ENCODE data around the gene LRIT3.

LRIT3 gene, protein sequence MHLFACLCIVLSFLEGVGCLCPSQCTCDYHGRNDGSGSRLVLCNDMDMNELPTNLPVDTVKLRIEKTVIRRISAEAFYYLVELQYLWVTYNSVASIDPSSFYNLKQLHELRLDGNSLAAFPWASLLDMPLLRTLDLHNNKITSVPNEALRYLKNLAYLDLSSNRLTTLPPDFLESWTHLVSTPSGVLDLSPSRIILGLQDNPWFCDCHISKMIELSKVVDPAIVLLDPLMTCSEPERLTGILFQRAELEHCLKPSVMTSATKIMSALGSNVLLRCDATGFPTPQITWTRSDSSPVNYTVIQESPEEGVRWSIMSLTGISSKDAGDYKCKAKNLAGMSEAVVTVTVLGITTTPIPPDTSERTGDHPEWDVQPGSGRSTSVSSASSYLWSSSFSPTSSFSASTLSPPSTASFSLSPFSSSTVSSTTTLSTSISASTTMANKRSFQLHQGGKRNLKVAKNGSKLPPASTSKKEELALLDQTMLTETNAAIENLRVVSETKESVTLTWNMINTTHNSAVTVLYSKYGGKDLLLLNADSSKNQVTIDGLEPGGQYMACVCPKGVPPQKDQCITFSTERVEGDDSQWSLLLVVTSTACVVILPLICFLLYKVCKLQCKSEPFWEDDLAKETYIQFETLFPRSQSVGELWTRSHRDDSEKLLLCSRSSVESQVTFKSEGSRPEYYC

DNA sequence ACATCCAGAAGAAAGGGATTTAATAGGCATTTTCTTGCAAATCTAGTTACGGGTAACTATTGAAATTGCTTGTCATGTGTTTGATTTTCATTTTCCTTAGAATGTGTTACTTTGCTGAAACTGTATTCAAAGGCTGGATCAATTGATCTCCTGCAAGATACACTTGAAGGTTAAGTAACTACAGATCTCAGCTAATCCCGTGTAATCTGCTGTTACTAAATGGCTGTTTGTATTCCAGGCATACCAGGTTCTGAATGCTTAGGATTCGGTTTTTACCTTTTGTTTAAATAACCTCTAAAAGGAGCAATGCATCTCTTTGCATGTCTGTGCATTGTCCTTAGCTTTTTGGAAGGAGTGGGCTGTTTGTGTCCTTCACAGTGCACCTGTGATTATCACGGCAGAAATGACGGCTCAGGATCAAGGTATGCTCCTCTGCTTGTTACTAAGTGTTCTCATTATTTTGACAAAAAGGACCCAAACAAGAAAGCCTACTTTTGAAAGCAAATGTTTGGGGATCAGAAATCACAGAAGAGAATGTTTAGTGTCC, at the start of gene LRIT3:
TSS of gene LRIT3 (plus strand) at position 212 of the 547 bp plus-strand sequence. CDS start at position 307, 95 bp downstream.
- no peak for DNase-seq

DNA sequence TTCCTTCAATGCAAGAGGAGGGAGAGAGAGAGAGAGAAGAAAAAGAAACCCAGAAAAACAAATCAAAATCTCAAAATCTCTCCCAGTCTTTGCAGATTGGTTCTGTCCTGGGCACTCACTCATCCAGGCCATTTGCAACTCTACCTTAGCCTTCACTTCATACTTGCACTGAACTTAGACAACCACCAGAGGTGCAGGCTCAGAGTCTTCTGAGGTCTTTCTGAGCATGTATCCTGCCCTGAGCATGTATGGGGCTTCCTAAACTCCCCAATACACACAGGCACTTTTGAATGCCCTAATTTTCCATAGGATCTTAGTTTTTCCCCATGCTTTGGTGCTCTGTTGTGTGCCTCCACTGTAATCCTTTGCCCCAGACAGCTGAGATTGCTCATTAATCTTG, 49.0 kb upstream of the LRIT3 start:
- no peak for DNase-seq

DNA sequence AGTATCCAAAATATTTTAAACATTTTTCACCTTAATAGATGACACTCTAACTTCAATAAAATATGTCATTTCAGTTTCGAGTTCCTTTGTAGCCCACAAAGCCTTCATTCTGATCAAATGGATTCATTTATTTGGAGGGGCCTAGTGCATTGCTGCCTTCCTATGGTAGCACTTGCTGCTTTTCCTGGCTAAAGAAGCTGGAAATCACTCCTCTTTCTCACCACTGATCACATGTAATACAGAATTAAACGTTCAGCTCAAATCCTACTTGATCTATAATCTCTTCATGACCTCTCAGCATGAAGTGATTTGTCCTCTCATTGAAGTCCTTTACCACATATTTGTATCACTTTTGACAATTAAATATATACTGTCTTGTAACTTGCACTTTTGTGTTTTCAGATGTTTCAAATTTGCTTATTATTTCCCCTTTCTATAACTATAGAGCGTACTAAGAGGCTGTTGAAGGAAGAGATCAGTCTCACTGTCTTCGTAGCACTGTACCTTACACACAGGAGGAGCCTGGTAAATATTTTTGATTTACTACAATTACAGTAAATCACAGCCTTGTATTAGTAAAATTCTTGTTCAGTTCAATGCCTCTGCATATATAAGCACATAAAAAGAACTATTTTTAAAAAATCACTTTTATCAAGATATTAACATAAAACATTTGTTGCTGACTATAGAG, 46.7 kb upstream of the LRIT3 start:
- DNase-seq = no peak

DNA sequence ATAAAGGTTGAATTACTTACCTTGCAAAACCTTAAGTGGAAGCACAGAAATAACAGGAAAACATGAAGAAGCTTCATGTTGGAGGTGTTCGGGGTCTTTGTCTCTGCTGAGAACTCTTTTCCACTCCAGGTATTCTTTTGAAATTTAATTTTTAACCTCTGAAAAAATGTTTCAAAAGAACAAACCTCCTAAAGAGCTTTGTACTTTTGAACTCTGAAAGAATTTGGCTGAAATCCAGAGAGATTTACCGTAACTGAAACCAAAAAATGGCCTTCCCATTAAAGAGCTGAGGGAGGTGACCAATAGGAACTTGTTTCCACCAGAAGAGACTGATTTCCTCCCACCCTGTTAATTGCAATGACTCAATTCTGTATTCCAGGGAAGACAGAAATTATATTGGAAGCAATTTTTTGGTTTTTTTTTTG, 46.0 kb upstream of the LRIT3 start, which contains the start of gene CFI:
TSS of gene CFI (minus strand) at position 105 of the 425 bp plus-strand sequence. CDS start at position 77, 28 bp downstream.
- no peak for DNase-seq

DNA sequence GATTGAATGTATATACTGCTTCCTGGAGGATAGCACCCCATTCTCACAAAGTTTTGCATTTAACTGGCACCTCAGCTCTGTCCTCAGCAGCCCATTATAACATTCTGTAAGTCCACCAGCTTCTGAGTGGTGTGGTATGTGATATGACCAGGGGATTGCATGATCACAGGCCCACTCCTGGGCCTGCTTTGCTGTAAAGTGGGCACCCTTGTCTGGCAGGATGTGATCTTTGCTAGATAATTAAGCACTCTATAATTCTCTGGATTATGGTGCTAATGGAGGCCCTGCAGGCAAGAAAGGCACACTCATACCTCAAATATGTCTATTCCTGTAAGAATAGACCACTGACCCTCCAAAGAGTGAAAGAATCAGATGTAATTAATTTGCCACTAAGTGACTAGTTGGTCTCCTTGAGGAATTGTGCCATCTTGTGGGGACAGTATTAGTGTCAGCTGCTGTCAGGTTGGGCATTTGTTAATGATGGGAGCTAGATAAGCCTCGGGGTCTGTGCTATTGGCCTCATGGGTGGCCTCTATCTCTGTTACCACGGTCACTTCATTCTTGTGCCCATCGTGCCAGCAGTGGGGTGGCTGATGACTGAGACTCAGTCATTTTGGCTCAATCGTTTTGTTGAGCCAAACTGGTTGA, 43.9 kb upstream of the LRIT3 start:
- DNase-seq = peak in 4 of 51 donors; percentile 1 to 12 (median 3)

DNA sequence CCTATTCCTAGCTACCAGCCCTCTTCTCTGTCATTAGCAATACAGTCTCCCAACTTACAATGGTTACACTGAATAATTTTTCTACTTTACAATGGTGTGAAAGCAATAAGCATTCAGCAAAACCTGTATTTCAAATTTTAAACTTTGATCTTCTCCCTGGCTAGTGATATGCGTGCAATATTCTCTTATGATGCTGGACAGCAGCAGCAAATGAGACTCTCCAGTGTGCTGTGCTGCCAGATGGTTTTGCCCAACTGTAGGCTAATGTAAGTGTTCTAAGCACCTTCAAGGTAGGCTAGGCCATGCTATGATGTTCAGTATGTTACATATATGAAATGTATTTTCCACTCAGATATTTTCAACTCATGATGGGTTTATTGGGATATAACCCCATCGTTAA, 38.3 kb upstream of the LRIT3 start:
- DNase-seq = no peak

DNA sequence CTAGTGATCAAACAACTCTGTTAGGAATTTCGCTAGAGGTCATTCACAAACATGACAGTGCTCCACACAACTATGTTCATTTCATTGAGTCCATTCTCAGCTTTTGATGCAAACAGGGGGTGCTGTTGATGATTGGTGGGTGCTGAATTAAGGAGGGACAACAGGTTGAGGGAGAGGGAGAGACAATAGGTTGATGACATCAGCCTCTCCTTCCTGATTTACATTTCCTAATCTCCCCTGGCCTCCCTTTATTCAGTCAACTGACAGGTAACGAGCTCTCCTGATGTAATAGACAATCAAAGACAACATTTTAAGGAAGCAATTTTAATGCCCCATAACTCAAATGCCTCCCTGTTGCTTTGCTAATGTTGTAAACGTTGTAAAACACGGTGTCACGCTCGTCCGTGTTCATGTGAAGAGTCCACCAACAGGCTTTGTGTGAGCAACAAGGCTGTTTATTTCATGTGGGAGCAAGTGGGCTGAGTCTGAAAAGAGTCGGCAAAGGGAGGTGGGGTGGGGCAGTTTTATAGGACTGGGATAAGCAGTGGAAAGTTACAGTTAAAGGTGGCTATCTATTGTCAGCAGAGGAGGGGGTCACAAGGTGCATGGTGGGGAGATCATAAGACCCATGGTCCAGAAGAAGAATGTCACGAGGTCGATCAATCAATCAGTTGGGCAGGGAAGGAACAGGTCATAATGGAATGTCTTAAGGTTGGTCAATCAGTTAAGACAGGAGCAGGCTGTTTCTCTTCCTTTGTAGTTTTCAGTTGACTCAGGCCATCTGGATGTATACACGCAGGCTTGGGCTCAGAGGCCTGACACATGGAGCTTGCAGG, 37.1 kb upstream of the LRIT3 start:
- no peak for DNase-seq

DNA sequence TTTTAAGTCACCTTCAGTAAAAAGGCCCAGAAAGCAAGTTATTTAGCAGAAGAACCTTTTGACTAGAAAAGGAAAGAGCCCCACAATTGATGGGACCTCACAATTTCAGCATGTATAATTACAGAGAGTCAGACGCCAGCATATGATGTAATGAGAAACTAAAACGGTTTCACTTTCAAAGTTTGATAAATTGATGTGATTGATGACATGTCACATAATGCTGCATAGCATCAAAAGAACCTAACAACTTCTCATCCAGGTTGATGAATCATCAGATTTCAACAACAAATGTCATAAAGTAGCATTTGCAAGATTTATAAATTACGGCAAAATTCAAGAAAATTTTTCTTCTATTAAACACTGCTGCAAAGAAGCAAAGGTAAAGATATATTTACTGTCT, 36.2 kb upstream of the LRIT3 start:
- DNase-seq = no peak

DNA sequence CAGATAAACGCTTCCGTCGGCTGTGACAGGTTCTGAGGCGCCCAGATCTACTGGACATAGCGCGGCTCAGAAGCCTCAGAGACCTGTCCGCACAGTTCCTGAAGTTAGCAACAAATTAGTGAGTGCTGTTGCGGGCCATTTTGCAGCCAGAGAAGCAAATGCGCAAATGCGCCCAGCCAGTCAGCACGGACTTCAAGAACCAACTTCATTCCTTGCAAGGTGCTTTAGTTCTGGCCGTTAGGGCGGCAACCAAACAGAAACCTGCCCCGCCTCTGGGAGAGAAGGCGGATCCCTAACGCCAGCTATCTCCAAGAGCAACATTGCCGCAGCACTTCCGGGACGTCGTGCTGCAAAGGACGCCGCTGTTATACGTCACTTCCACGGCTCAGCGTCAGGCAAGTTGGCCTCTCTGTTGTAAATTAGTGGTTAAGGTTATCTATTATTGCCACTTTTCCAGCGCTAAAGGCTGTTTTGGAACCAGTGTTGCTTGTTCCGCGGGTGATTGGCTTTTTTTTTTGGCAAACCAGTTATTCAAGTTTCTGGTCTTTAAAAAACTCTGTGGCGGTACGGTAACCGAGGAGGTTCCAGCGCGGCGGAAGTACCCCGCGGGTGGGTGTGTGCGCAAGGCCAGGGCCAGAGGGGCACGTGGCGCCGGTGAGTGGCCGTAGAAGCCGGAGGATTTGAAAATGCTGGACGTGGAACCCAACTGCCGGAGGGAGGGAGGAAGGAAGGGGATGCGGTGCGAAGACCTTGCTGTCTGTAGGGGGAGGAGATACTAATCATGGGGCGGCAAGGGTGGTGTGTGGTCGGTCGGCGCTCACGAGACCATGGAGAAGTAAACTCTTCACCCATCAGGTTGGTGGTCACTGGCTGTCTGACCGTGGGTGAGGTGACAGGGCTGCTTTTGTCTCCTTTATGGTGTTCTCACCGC, 32.5 kb upstream of the LRIT3 start, which contains the start of gene GAR1:
TSS of gene GAR1 (plus strand) at position 612 of the 931 bp plus-strand sequence. CDS start 403 bp downstream, outside the sequence.
- peak; percentile 39 to 93 (median 78) for DNase-seq

DNA sequence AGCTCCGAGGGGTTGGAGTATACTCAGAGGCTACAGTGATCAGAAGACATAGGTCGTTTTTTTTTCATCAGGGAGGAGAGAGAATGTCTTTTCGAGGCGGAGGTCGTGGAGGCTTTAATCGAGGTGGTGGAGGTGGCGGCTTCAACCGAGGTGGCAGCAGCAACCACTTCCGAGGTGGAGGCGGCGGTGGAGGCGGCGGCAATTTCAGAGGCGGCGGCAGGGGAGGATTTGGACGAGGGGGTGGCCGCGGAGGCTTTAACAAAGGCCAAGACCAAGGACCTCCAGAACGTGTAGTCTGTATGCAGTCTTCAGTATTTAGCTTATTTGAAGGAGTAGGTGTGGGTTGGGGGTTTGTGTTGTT, 31.8 kb upstream of the LRIT3 start:
- DNase-seq = peak in 1 of 51 donors; percentile 11

DNA sequence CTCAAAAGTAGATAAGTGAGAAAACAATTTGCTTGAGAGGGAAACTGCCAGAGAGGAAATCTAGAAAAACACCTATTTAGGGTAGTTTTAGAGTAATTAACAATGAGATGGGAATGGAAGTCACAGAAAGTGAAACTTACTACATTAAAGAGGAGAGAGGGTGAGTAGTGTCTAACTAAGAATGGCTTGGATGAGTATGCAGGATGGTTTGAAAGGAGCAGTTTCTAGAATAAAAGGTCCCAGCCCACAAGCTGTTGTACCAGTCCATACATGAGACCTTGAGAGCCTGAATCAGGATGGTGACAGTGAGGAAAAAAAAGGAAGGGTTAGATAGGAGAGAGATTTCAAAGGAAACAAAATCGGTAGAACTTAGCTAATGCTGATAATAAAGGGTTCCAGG, 31.0 kb upstream of the LRIT3 start:
- no peak for DNase-seq

DNA sequence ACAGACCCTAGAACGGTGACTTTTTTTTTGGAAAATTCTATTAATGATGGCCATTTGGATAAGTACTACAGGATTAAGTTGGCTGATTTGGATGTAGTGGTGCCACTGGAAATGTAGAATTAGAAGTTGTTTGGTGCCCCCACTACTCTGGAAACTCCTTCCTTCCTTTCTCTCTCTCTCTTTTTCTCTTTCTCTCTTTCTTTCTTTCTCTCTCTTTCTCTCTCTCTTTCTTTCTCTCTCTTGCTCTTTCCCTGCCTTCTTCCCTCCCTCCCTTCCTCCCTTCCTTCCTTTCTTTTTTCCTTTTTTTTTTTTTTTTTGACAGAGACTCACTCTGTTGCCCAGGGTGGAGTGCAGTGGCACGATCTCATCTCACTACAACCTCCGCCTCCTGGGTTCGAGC, 29.6 kb upstream of the LRIT3 start:
- DNase-seq = no peak

DNA sequence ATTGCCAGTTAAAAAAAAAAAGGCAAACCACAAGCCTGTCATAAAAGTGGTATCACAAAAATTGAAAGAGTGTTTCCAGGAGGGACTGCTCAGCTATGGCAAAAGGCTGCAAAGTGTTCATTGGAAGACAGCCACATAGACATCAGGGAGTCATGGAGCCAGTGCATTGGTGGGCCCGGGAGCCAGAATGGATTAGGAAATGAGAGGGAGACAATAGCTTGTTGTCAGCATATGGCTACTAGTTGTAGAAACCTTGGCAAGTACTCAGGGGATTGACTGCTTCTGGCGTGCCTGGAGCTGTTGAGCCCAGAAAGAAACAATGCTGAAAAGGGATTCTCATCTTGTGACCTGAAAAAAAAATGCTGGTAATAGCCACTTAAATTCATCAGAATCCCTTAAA, 27.3 kb upstream of the LRIT3 start:
- peak in 15 of 51 donors; percentile 1 to 58 (median 6) for DNase-seq

DNA sequence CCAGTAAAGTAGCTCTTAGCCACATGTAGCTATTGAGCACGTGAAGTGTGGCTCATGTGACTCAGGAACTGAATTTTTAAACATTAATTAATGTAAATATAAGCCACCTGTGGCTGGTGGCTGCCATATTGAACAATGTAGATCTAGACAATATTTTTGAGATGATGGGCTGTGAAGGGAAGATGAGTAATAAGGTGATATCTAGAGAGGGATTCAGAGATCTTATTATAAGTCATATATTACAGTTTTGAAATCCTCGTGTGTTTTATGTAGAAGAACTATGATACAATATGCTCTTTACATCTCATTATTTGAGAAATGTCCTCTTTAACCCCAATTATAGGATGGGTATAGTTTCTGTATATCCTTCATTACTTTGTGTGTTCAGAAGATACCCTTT, 26.7 kb upstream of the LRIT3 start:
- DNase-seq = no peak

DNA sequence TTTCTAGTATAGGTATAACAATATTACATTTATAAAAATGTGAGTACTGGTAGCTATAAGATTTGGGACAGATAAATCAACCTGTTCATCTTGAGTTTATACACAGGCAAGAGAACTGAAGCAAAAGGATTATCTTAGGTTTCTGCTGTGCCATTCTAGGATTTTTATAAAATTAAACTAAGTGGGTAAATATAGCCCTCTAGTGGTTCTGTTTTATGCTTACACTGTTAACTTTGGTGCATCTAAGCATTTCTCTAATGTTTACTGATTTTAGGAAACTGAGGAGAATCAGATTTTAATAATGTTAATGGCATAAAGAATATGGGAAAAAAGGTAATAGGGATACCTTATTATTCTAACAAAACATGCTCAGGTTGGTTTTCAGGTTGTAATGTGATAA, 21.2 kb upstream of the LRIT3 start:
- no peak for DNase-seq

DNA sequence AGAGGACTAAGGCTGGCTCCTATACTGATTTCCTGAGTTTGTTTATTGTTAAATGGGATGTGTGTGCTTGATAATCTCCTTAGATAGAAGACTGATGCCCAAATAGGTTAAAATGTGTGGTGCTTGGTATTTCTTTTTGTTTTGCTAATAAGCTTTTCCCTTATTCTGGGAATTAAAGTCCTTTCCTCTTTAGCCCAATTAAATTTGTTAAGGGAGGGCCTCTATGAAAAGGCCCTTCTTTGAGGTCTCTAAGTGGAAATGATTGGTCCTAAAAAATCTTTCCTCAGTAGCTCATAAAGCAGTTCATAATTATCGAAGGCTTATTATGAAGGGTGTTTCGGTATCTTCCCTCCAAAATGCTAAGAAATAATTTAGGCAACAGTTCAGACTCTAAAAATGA, 20.2 kb upstream of the LRIT3 start, which contains the start of gene RRH:
TSS of gene RRH (plus strand) at position 301 of the 400 bp plus-strand sequence. CDS start at position 357, 56 bp downstream.
- DNase-seq = no peak

DNA sequence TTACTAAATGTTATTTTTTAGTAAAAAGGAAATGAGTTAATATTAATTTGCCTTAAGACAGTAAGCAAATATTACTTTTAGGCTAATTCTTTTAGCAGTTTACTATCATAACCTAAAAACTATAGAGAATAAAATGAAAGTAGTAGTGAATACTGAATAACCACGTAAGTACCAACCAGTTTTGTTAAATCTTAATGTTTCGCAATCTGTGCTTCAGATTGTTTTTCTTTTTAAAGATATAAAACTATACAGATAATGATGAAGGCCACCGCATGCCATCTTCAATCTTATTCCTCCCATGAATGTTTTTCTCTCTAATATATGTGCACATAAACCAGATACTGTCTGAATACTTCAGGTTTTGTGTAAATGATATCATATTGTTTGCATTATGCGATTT, 14.2 kb upstream of the LRIT3 start:
- DNase-seq = no peak

DNA sequence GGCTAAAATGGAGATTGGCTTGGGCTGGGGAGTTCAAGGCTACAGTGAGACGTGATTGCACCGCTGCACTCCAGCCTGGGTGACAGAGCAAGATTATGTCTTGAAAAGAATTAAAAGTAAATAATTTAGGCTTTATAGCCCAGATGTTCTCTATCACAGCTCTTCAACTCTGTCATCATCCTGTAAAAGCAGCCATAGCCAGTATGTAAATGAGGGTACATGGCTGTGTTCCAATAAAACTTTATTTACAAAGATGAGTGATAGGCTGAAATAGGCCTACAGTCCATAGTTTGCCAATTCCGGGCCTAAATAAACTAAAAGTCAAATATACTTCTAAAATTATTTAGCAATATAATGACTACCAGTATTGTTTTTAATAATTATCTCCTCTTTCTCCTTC, 10.9 kb upstream of the LRIT3 start:
- DNase-seq = no peak

All from hypothalamus (tissue), 51 donors.